ENCODE measurements around the gene ARHGAP33.

Gene ARHGAP33

DNA sequence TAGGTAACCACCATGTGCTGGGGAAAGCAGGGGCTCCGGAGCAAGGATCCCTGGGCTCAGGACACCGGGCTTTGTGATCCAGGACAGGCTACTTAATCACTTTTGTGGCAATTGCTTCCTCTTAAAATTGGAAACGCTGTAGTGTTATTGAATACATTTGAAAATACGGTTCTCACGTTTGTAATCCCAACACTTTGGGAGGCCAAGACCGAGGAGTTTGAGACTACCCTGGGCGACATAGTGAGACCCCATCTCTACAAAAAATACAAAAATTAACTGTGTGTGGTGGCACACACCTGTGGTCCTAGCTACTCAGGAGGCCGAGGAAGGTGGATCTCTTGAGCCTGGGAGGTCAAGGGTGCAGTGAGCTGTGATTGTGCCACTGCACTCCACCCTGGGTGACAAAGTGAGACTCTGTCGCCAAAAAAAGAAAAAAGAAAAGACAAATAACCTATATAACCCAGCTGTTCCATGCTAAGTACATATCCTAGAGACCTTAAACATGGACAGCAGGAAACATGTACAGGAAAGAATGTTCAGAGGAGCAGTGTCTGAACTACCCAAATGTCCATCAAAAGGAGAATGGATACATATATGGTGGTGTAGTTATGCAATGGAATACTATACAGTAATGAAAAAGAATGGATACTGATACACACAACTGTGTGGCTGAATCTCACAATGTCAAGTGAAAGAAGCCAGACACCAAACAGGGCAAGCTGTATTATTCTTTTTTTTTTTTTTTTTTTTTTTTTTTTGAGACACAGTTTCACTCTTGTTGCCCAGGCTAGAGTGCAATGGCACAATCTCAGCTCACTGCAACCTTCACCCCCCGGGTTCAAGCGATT is 37.9 kb downstream of the ARHGAP33 start:
- DNase-seq, result no peak
- Histone ChIP-seq H3K27me3 (replicated peaks) (no peaks in the 10 kb centered on the region), H3K27ac (no peak overlapping the region), H3K36me3 (replicated peaks) (no peaks in the 10 kb centered on the region), H3K4me3 (ENCODE audit: low read depth, low read length) (no peak overlapping the region)
- TF ChIP-seq, protein P1, sequence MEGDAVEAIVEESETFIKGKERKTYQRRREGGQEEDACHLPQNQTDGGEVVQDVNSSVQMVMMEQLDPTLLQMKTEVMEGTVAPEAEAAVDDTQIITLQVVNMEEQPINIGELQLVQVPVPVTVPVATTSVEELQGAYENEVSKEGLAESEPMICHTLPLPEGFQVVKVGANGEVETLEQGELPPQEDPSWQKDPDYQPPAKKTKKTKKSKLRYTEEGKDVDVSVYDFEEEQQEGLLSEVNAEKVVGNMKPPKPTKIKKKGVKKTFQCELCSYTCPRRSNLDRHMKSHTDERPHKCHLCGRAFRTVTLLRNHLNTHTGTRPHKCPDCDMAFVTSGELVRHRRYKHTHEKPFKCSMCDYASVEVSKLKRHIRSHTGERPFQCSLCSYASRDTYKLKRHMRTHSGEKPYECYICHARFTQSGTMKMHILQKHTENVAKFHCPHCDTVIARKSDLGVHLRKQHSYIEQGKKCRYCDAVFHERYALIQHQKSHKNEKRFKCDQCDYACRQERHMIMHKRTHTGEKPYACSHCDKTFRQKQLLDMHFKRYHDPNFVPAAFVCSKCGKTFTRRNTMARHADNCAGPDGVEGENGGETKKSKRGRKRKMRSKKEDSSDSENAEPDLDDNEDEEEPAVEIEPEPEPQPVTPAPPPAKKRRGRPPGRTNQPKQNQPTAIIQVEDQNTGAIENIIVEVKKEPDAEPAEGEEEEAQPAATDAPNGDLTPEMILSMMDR (IDR thresholded peaks at IDR 0.05; ENCODE audit: low read depth, low read length, missing control alignments), result no peak
- in situ Hi-C loops (cut with HindIII; ENCODE audit: low pct_ligation_motif_present, low sequenced_read_pairs), result no loop called here

DNA sequence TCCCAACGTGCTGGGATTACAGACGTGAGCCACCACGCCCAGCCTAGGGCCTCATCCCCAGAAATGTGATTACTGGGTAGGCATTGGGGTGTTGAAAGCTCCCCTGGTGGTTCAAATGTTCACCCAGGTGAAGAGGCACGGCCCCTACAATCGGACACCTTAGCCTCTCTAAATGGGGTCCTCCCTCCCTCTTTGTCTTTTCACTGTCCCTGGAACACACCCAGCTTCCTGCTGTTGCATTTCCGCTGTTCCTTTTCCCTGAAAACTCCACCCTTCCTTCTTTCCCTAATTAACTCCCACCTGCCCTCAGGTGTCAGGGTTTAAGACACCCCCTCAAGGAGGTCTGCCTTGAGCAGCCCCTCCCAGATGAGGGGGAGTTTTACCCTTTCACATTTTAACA is 40.9 kb downstream of the ARHGAP33 start:
- TF ChIP-seq, protein P1 (IDR thresholded peaks at IDR 0.05; ENCODE audit: low read depth, low read length, missing control alignments), result no peak
- H3K27ac ChIP-seq, result no peak overlapping the region
- H3K27me3 ChIP-seq (replicated peaks), result no peaks in the 10 kb centered on the region
- H3K36me3 ChIP-seq (replicated peaks), result no peaks in the 10 kb centered on the region
- H3K4me3 ChIP-seq (ENCODE audit: low read depth, low read length), result no peak overlapping the region
- in situ Hi-C loops (cut with HindIII; ENCODE audit: low pct_ligation_motif_present, low sequenced_read_pairs), result no loop called here
- no peak for DNase-seq

DNA sequence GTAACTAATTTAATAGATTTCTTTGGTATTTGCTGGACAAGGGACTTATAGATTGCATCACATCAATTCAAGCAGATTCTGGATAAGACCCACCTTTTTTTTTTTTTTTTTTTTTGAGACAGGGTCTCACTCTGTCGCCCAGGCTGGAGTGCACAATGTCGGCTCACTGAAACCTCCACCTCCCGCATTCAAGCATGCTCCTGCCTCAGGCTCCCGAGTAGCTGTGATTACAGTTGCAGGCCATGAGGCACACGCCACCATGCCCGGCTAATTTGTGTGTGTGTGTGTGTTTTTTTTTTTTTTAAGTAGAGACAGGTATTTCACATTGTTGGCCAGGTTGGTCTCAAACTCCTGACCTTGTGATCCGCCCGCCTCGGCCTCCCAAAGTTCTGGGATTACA is 41.5 kb downstream of the ARHGAP33 start:
- no peak overlapping the region for H3K27ac ChIP-seq
- DNase-seq, result no peak
- H3K4me3 ChIP-seq (ENCODE audit: low read depth, low read length), result no peak overlapping the region
- TF ChIP-seq, protein P1 (IDR thresholded peaks at IDR 0.05; ENCODE audit: low read depth, low read length, missing control alignments), result no peak
- H3K36me3 ChIP-seq (replicated peaks), result no peaks in the 10 kb centered on the region
- no peaks in the 10 kb centered on the region for H3K27me3 ChIP-seq (replicated peaks)
- in situ Hi-C loops (cut with HindIII; ENCODE audit: low pct_ligation_motif_present, low sequenced_read_pairs), result no loop called here

DNA sequence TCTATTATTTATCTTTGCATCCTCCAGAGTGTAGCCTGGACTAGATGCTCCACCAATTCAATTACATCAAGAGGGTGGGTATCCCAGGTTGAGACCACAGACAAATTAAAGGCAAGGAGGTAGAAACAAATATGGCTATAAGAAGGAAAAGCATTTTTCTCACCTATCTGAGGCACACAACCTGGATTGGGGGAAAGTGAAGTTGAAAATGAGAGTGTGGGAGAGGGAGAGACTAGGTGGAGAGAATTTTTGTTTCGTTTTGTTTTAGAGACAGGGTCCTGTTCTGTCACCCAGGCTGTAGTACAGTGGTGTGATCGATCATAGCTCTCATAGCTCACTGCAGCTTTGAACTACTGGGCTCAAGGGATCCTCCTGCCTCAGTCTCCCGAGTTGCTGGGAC is 43.1 kb downstream of the ARHGAP33 start:
- Histone ChIP-seq H3K27me3 (replicated peaks) (no peaks in the 10 kb centered on the region), H3K36me3 (replicated peaks) (no peaks in the 10 kb centered on the region), H3K4me3 (ENCODE audit: low read depth, low read length) (no peak overlapping the region), H3K27ac (no peak overlapping the region)
- TF ChIP-seq, protein P1 (IDR thresholded peaks at IDR 0.05; ENCODE audit: low read depth, low read length, missing control alignments), result no peak
- DNase-seq, result no peak
- in situ Hi-C loops (cut with HindIII; ENCODE audit: low pct_ligation_motif_present, low sequenced_read_pairs), result no loop called here

DNA sequence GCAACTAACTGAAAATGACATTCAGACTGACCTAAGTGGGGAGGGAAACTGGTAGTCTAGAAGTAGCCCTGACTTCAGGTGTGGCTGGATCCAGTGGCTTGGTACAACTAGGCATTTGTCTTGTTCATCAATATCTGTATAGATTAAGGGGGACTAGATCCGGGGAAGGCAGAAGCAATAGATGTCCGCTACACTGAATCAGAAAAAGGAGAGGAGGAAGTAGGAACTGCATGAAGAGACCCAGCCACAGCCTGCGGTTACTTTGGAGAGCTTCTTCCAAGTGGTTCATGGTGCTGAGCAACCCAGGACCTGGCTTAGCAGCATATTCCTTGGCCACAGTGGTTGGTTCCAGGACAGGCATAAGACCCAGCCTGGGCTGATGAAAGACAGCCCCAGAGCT is 47.2 kb downstream of the ARHGAP33 start:
- H3K27me3 ChIP-seq (replicated peaks), result no peaks in the 10 kb centered on the region
- no peaks in the 10 kb centered on the region for H3K36me3 ChIP-seq (replicated peaks)
- no peak overlapping the region for H3K27ac ChIP-seq
- in situ Hi-C loops (cut with HindIII; ENCODE audit: low pct_ligation_motif_present, low sequenced_read_pairs), result no loop called here
- TF ChIP-seq, protein P1 (IDR thresholded peaks at IDR 0.05; ENCODE audit: low read depth, low read length, missing control alignments), result no peak
- H3K4me3 ChIP-seq (ENCODE audit: low read depth, low read length), result no peak overlapping the region
- no peak for DNase-seq

DNA sequence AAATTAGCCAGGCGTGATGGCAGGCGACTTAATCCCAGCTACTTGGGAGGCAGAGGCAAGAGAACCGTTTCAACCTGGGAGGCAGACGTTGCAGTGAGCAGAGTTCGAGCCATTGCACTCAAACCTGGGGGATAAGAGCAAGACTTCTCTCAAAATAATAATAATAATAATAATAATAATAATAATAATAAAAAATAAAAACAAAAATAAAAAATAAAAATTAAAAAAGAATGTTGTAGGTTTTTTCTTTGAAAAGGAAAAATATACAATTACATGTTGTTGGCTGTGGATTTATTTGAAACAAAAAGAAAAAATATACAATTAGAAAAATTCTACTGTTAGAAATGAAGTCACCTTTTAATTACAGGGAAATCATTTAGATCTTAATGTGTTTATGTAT is 48.8 kb downstream of the ARHGAP33 start:
- in situ Hi-C loops (cut with HindIII; ENCODE audit: low pct_ligation_motif_present, low sequenced_read_pairs), result no loop called here
- Histone ChIP-seq H3K4me3 (ENCODE audit: low read depth, low read length) (no peak overlapping the region), H3K27ac (no peak overlapping the region), H3K27me3 (replicated peaks) (no peaks in the 10 kb centered on the region), H3K36me3 (replicated peaks) (no peaks in the 10 kb centered on the region)
- TF ChIP-seq, protein P1 (IDR thresholded peaks at IDR 0.05; ENCODE audit: low read depth, low read length, missing control alignments), result no peak
- no peak for DNase-seq
